Measurements from ENCODE around the gene DRD3. TPM values are rescaled to one million over a fixed set of nuclear protein-coding genes. Genes with fewer than 3 reads are reported as not detected.

DRD3 gene
- total RNA-seq, 1 donor from 2014 or later, result 0.82 TPM

- DNase-seq (ENCODE audit: low spot score in 2 of 2) (no peak), FAIRE-seq (no peak)
Measured at GRCh38 chr3:114126461-114126860, 52.4 kb downstream of the DRD3 start.

DNA sequence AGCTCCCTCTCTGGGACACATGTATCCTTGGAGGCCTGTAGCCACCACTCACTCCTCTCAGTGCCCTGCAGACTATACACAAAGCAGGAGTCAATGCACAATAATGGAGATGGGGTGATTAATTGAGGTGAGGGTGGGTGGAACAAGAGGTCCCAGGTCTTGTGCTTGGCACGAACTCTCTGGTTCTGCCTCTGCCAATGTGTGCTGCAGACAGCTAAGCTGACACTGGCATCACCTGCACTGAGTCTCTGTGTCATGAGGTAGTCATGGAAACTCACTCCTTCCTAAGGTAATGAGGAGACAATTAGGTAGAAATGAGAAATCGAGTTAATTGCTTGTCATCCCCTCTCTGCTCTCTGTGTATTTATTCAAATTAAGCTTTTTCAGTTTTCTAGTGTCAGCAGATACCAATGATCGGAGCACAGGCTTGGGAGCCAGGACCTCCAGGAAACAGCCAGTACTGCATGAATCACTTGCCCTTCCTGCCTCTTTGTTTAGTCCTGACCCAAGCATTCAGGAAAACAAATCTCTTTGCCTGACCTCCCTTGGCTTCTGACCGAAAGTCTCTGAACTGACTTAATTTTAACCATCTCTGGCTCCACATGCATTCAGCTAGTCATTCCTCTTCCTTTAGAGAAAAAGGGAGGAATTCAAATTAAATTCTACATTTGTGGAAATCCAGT is 56.7 kb downstream of the DRD3 start:
- FAIRE-seq (no peak), DNase-seq (ENCODE audit: low spot score in 2 of 2) (peak in 1 of 2 donors; percentile 23)

GRCh38 chr3:114120211-114120610 is 58.6 kb downstream of the DRD3 start:
- no peak for FAIRE-seq
- DNase-seq (ENCODE audit: low spot score in 2 of 2), result no peak

DNA sequence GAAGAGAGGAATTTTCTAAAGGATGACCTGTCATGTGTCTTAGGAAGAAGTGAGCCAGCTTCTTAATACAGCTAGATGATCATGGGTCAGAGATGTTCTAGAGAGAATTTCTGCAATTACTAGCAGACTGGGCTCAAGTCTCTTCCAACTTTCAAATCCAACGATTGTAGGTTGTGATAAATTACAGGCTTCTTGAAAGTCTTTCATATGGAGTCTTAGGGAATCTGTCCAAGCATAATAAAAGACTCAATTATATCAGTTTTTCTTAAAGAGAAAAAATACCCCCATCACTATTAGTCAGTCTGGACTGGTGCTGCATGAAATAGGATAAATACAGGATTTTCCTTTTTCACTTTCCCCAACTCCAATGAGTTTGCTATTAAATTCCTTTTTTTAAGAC is 59.1 kb downstream of the DRD3 start:
- no peak for FAIRE-seq
- DNase-seq (ENCODE audit: low spot score in 2 of 2), result no peak

DNA sequence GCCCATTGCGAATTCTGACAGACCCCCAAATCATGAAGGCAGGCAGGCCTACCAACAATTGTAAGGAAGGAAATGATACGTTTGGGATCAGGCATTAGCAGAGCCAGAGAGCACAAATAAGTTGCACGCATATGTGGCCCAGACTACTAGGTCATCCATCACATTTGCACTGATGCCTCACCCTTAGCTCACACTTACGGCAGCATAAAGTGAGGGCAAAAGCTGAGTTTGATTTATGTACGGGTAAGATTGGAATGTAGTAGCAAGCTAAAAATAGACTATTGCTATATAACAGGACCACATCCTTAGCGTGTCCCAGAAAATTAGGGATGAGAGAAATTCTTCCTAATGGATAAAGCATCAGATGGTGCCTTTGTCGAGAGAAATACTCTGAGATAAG is 63.7 kb downstream of the DRD3 start:
- no peak for DNase-seq (ENCODE audit: low spot score in 2 of 2)
- FAIRE-seq, result no peak

- FAIRE-seq, result no peak
- DNase-seq (ENCODE audit: low spot score in 2 of 2), result no peak
Measured at GRCh38 chr3:114114719-114115118, 64.1 kb downstream of the DRD3 start.

- FAIRE-seq (no peak), DNase-seq (ENCODE audit: low spot score in 2 of 2) (no peak)
Measured at GRCh38 chr3:114112696-114113095, 66.2 kb downstream of the DRD3 start.

GRCh38 chr3:114111060-114111770 is 67.6 kb downstream of the DRD3 start:
- FAIRE-seq (no peak), DNase-seq (ENCODE audit: low spot score in 2 of 2) (no peak)

GRCh38 chr3:114110439-114110838 is 68.4 kb downstream of the DRD3 start:
- FAIRE-seq (no peak), DNase-seq (ENCODE audit: low spot score in 2 of 2) (no peak)

GRCh38 chr3:114108137-114108536 is 70.7 kb downstream of the DRD3 start:
- no peak for FAIRE-seq
- no peak for DNase-seq (ENCODE audit: low spot score in 2 of 2)

GRCh38 chr3:114104414-114104813 is 74.4 kb downstream of the DRD3 start:
- FAIRE-seq, result no peak
- DNase-seq (ENCODE audit: low spot score in 2 of 2), result no peak

DNA sequence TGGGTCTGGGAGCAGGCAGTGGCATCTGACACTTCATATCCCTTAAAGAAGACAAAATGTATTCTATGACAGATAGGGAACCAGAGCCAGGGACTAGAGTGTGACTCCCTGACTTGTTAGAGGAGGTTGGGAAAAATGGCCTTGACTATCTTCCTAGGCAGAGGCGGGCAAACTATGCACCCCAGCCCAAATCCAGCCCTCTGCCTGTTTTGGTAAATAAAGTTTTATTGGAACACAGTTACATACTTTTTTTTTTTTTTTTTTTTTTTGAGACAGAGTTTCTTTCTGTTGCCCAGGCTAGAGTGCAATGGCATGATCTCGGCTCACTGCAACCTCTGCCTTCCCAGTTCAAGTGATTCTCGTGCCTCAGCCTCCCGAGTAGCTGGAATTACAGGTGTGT is 75.0 kb downstream of the DRD3 start:
- FAIRE-seq (no peak), DNase-seq (ENCODE audit: low spot score in 2 of 2) (no peak)

- DNase-seq (ENCODE audit: low spot score in 2 of 2) (no peak), FAIRE-seq (no peak)
Measured at GRCh38 chr3:114103181-114103580, 75.7 kb downstream of the DRD3 start.

- FAIRE-seq (no peak), DNase-seq (ENCODE audit: low spot score in 2 of 2) (no peak)
Measured at GRCh38 chr3:114101101-114101500, 77.8 kb downstream of the DRD3 start.

DNA sequence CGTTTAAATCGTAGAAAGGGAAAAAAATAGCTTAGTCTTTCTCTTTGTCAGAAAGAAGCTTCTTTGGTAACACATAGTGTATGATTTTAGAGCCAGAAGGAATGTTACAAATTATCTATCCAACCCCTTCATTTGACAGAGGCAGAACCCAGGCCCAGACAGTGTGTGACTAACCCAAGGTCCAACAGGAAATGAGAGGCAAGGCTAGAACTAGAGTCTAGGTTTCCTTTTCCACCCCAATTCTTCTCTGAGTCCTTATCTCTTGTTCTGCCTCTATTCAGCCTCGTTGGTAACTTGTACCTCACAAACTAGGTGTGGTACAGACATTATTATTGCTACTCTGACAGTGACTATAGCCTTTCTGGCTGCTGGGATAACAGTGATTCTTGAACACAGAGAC is 83.1 kb downstream of the DRD3 start:
- no peak for DNase-seq (ENCODE audit: low spot score in 2 of 2)
- no peak for FAIRE-seq

- FAIRE-seq (no peak), DNase-seq (ENCODE audit: low spot score in 2 of 2) (peak in 1 of 2 donors; percentile 41)
Measured at GRCh38 chr3:114093596-114093995, 85.3 kb downstream of the DRD3 start.

DNA sequence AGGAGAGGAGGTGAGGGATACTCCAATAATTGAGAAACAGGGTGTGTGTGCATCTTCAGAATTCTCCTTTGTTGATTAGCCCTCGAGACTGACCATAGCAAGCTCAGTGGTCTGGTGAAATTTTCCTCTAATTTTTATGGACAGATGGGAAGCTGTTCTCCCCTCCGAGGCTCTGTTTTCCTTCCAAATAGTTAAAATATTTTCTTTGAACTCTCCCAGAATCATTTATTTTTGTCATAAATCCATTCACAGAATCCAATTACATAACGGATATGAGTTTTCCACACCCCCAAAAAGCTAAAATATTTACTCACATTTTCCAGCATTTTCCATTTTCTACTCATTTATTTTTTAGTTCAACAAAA is 85.9 kb downstream of the DRD3 start:
- DNase-seq (ENCODE audit: low spot score in 2 of 2), result no peak

GRCh38 chr3:114092151-114093015 is 86.5 kb downstream of the DRD3 start:
- FAIRE-seq, result no peak
- peak in 1 of 2 donors; percentile 14 for DNase-seq (ENCODE audit: low spot score in 2 of 2)

More for the DNA sequence above, 85.9 kb downstream of the DRD3 start:
- FAIRE-seq, result no peak

DNA sequence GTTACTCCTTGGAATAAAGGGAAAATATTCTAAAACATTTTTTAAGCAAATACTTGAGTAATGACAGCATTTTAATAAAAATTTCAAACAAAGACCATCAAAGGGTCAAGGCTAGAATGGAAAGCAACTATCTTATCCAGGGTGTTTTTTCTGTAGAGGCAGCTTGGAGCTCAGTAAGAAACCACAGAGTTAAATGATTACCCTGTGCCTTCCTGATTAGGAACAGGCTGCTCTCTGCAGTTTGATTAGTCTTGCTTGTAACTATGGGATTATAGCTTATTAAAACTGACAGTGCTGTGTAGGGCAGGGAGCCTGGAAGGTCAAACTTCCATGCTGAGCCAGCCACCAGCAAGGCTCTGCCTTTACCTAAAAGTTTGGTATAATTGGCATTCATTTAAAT is 89.2 kb downstream of the DRD3 start:
- FAIRE-seq (no peak), DNase-seq (ENCODE audit: low spot score in 2 of 2) (no peak)

GRCh38 chr3:114086356-114086755 is 92.5 kb downstream of the DRD3 start:
- DNase-seq (ENCODE audit: low spot score in 2 of 2) (no peak), FAIRE-seq (no peak)

DNA sequence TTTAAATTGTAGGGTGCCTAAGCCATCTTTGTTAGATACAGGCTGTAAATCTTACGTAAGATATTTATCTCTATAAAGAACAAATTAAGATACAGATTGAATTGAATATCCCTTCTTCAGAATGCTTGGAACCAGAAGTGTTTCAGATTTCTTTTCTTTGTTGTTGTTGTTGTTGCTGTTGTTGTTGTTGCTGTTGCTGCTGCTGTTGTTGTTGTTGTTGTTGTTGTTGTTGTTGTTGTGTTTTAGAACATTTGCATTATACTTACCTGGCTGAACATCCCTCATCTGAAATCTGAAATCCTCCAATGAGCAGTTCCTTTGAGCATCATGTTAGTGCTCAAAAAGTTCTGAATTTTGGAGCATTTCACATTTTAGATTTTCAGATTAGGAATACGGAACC is 95.7 kb downstream of the DRD3 start:
- FAIRE-seq, result no peak
- DNase-seq (ENCODE audit: low spot score in 2 of 2), result no peak
